GM12865 (cell line): ENCODE results near the gene CEP131.

ENCODE experiments used
- DNase-seq: peaks from one replicate; pipeline ENCODE4 v3.0.0; 2010; ENCODE audit warnings: low read depth
- H3K4me3 ChIP-seq: 2 replicates; pipeline ENCODE4 v1.5.1; 2011; ENCODE audit warnings: mild to moderate bottlenecking, low read depth, low read length, control low read depth
- TF ChIP-seq, protein P1 (sequence below): IDR thresholded peaks from 2 replicates; pipeline ENCODE4 v1.5.1; 2011; ENCODE audit warnings: low read length, control low read depth, low read depth, inconsistent platforms; ENCODE audit not compliant: insufficient read depth; ENCODE audit errors: missing control alignments

Gene CEP131

DNA sequence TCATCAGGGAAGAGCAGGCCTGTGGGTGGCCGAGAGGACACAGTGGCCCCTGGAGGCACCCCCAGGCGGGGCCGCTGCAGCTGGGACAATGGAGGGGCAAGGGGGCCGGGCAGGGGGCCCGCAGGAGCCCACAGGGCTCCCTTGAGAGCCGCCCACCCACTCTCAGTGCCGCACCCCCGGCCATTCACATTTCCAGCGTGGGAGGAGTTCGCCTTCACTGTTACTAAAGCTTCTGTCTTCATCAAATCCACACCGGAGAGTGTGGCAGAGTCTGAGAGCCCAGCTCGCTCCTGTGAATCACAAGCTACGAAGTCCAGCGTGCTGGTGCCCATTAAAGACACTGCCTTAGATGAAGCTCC is 78.4 kb downstream of the CEP131 start:
- DNase-seq, result no peak
- H3K4me3 ChIP-seq, result no peak overlapping the region

DNA sequence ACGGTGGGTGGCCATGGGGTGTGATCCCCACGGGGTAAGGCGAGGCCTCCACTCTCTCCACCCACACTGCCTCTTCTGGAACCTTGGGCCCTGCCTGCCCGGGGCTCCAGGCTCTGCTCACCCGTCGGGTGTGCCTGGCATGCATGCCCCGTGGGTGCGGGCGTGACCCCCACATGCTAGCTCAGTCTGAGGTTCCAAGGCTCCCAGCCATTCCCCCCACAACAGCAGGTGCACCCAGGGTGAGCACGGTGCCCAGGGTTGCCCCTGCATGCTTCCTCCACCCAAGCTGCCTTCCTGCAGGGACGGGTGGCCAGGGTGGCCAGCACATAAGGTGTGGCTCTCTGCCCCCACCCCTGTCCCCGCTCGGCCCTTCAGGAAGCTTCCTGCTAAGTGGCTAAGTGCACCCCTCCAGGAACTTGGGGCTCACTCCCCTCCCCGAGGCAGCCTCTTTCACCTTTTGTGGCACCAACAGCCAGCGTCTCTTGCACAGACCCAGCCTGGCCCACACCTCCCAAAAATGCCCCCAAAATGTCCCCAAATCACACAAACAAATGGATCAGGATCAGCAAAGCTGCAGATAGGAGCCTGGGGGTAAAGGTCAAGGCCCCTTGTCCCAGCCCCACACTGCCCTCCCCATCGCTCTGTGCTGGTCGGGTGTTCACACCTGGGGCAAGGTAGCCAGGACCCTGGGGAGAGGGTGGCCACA is 78.9 kb downstream of the CEP131 start:
- TF ChIP-seq, protein P1, sequence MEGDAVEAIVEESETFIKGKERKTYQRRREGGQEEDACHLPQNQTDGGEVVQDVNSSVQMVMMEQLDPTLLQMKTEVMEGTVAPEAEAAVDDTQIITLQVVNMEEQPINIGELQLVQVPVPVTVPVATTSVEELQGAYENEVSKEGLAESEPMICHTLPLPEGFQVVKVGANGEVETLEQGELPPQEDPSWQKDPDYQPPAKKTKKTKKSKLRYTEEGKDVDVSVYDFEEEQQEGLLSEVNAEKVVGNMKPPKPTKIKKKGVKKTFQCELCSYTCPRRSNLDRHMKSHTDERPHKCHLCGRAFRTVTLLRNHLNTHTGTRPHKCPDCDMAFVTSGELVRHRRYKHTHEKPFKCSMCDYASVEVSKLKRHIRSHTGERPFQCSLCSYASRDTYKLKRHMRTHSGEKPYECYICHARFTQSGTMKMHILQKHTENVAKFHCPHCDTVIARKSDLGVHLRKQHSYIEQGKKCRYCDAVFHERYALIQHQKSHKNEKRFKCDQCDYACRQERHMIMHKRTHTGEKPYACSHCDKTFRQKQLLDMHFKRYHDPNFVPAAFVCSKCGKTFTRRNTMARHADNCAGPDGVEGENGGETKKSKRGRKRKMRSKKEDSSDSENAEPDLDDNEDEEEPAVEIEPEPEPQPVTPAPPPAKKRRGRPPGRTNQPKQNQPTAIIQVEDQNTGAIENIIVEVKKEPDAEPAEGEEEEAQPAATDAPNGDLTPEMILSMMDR, result no peak
- H3K4me3 ChIP-seq, result no peak overlapping the region
- no peak for DNase-seq

More for the DNA sequence above, 78.4 kb downstream of the CEP131 start:
- TF ChIP-seq, protein P1, result no peak

DNA sequence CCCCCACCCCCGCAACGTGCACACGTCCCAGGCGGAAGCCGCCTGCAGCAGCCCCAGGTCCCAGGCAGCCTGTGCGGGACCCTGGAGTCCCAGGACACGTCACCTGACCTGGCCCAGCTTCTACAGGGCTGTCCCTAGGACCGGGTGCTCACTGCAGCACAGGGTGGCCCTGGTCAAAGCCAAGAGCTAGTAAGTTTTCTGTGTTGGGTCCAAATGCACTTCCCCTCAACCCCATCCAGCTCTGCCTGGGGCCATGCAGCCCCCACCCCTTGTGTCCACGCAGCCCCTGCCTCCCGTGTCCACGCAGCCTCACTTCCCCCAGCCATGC is 79.6 kb downstream of the CEP131 start:
- TF ChIP-seq, protein P1, result no peak
- H3K4me3 ChIP-seq, result no peak overlapping the region
- DNase-seq, result no peak

DNA sequence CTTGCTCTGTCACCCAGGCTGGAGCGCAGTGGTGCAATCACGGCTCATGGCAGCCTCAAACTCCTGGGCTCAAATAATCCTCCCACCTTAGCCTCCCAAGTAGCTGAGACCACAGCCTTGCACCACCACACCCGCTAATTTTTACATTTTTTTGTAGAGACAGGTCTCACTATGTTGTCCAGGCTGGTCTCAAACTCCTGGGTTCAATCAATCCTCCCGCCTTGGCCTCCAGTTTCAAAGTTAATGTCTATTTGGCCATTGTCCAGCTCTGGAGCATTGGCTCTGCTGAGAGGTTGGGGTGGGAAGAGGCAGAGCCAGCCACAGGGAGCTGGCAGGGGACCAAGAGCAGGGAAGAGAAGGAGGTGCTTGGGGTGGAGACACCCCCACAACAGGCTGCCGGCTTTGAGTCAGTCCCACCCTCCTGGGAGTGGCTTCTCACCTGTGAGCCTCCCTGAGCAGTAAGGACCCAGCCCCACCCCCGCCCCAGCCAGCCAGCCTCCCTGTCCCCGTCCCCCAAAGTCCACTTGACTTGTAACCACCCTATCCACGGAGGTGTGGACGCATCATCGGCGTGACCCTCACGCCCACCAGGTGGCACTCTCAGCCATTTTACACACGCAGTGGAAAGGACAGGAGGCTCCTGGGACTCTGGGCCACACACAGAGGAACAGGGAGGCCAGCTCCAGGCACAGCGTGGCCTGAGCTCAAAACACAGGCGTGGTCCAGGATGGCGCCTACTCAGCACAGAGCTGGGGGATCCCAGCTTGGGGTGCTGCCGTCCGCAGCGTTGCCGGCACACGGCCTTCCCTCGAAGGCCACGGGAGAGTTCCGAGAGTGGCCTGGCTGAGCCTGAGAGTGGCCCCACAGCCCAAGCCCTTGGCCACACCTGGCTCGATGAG is 80.2 kb downstream of the CEP131 start:
- no peak overlapping the region for H3K4me3 ChIP-seq
- DNase-seq, result peak; percentile 69
- TF ChIP-seq, protein P1, result peak; percentile 68

DNA sequence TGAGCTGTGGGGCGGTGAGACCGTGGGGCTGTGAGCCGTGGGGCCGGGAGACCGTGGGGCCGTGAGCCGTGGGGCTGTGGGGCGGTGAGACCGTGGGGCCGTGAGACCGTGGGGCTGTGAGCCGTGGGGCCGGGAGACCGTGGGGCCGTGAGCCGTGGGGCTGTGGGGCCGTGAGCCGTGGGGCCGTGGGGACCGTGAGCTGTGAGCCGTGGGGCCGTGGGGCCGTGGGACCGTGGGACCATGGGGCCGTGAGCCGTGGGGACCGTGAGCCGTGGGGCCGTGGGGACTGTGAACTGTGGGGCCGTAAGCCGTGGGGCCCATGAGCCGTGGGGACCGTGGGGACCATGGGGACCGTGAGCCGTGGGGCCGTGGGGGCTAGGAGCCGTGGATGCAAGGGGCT is 82.1 kb downstream of the CEP131 start:
- H3K4me3 ChIP-seq, result no peak overlapping the region
- TF ChIP-seq, protein P1, result no peak
- no peak for DNase-seq

DNA sequence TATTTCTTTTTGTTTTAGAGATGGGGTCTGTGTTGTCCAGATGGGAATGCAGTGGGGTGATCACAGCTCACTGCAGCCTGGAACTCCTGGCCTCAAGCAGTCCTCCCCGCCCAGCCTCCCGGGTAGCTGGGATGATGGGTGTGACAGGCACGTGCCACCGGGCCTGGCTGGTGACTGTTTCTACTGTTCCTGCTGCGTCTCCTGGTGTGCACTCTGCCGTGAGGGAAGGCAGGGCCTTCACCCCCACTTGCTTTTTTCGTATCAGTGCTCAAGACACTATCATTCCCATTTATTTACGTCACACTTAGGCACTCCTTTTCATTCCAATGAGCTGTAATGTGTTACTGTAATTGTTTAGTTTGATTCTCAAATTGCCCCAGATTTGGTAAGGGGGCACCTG is 82.7 kb downstream of the CEP131 start:
- TF ChIP-seq, protein P1, result no peak
- no peak for DNase-seq
- H3K4me3 ChIP-seq, result no peak overlapping the region
